ENCODE data around the gene LRIG3. TPM values are rescaled to one million over a fixed set of nuclear protein-coding genes. Genes with fewer than 3 reads are reported as not detected.

The LRIG3 gene
- total and polyA plus RNA-seq, 2 of the 4 experiments (the other 2 are of a cell fraction) = 26.4 to 71.2 TPM

DNA sequence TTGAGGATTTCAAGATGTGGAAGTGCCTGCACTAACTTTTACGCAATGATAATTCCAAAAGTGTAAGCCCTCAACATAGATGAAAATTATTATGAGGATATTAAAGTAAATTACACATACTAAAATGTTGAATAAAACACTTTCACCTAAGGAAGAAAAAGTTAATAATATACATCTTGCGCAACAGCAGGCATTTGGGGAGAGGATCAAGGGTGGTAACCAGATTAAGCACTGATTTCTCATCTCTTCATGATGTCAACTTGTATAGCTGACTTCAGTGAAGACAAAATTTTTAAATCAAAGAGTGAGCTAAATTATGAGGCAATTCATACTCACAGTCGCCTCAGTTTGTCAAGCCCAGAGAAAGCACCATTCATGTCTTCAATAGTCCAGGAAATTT, 33.8 kb downstream of the LRIG3 start:
- Histone ChIP-seq H2AFZ (replicated peaks; ENCODE audit: low read length, poor library complexity) (no peak overlapping the region), H2BK20ac (ENCODE audit: low read depth, low read length) (no peak overlapping the region), H3K18ac (ENCODE audit: low read depth, low read length) (no peak overlapping the region), H3K23ac (ENCODE audit: low read depth, low read length) (no peak overlapping the region), H3K27ac (ENCODE audit: insufficient read depth, low read length) (no peak overlapping the region), H3K4me1 (ENCODE audit: control insufficient read depth, insufficient read depth, low read length) (peaks cover 2% of the 10 kb centered on the region; the same call in 1 of the 2 replicates), H3K79me1 (ENCODE audit: low read depth in 1 of 2, low read length in 2 of 2) (peaks cover 6 to 15% of the 10 kb centered on the region in 2 experiments; a peak in 1 of 4 replicates), H2AK9ac (replicated peaks; ENCODE audit: low read depth, low read length, poor library complexity) (no peak overlapping the region), H2AK5ac (ENCODE audit: low read depth, low read length) (no peak overlapping the region), H4K8ac (ENCODE audit: low read depth in 2 of 2, low read length in 2 of 2) (no peak overlapping the region), H4K5ac (ENCODE audit: low read depth, low read length) (no peak overlapping the region), H2BK15ac (ENCODE audit: low read depth, low read length) (no peak overlapping the region), H3K27me3 (ENCODE audit: control insufficient read depth, insufficient read depth, low read length) (no peaks in the 10 kb centered on the region), H2BK120ac (ENCODE audit: low read depth, low read length) (no peak overlapping the region), H3K4me2 (ENCODE audit: low read depth, low read length) (no peak overlapping the region), H3K9me3 (ENCODE audit: control insufficient read depth, insufficient read depth, low read length) (no peaks in the 10 kb centered on the region), H4K91ac (ENCODE audit: insufficient read depth, low read depth, low read length) (no peak overlapping the region), H3K4me3 (ENCODE audit: insufficient read depth, low read depth, low read length) (no peak overlapping the region), H3K56ac (ENCODE audit: extremely low read depth, insufficient read depth, low read length) (no peak overlapping the region), H3K4ac (ENCODE audit: low read depth, low read length) (no peak overlapping the region), H2BK5ac (ENCODE audit: low read depth, low read length, poor library complexity, severe bottlenecking) (no peak overlapping the region), H4K20me1 (ENCODE audit: insufficient read depth, low read length) (peaks cover 4% of the 10 kb centered on the region; the same call in 1 of the 2 replicates), H3K36me3 (ENCODE audit: control insufficient read depth, insufficient read depth, low read length) (peaks cover 41% of the 10 kb centered on the region), H3K9ac (ENCODE audit: low read depth, low read length) (no peak overlapping the region), H3K9me1 (ENCODE audit: insufficient read depth, low read length) (no peaks in the 10 kb centered on the region), H3K14ac (replicated peaks; ENCODE audit: low read depth, low read length) (no peak overlapping the region)
- TF ChIP-seq, protein P1, sequence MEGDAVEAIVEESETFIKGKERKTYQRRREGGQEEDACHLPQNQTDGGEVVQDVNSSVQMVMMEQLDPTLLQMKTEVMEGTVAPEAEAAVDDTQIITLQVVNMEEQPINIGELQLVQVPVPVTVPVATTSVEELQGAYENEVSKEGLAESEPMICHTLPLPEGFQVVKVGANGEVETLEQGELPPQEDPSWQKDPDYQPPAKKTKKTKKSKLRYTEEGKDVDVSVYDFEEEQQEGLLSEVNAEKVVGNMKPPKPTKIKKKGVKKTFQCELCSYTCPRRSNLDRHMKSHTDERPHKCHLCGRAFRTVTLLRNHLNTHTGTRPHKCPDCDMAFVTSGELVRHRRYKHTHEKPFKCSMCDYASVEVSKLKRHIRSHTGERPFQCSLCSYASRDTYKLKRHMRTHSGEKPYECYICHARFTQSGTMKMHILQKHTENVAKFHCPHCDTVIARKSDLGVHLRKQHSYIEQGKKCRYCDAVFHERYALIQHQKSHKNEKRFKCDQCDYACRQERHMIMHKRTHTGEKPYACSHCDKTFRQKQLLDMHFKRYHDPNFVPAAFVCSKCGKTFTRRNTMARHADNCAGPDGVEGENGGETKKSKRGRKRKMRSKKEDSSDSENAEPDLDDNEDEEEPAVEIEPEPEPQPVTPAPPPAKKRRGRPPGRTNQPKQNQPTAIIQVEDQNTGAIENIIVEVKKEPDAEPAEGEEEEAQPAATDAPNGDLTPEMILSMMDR (conservative IDR thresholded peaks at IDR 0.05; ENCODE audit: low read depth, low read length) = no peak
- TF ChIP-seq CEBPB (IDR thresholded peaks at IDR 0.05; ENCODE audit: low read depth, low read length) (peak; percentile 88), FOS (IDR thresholded peaks at IDR 0.05; ENCODE audit: low read depth, low read length) (no peak)
- BruUV-seq (replicated peaks) = no TSS peak
- ATAC-seq (ENCODE audit: low read depth) (no peak), DNase-seq (no peak)
- intact Hi-C loops (cut with micrococcal nuclease) = loop anchor here (10.0 kb wide), 1 partner anchor 472 kb away; no protein-coding TSS in a partner anchor
- ChIA-PET CTCF (no interaction called here), POLR2A (ENCODE audit: unreplicated experiment) (no interaction called here)
- WGBS, 2 experiments (ENCODE audit: extremely low coverage in 2 of 2, insufficient read length in 1 of 2) = no CpG with 5 or more reads among the region's 3 CpGs
- in situ Hi-C loops (cut with MboI; ENCODE audit: low sequenced_read_pairs) = loop anchor here (10.0 to 25.0 kb wide), 2 partner anchors 342 to 899 kb away; no protein-coding TSS in a partner anchor
- dilution Hi-C loops (cut with HindIII; ENCODE audit: low sequenced_read_pairs, unreplicated experiment) = no loop called here
